ENCODE results near the gene CPOX.
A peak's percentile ranks its signal among the peaks of the same experiment; 100 is the strongest.

Gene CPOX

DNA sequence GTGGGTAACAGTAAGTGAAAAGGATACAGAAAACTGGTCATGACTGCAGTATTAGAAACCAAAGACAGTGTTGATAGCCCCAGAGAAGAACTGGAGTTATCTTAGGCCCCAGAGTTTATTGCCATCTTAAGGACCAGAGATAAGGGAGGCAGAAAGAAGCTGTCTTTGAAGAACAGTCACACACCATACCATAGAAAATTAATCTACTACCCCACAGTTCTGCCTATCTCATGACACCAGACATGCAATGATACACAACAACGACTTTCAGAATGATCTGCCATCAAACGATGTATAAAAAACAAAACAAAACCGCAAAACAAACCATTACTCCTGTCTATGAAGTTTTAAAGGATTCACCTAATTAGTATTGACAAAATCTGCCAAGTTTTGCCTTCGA, 9.6 kb downstream of the CPOX start:
- H3K4me3 ChIP-seq (ENCODE audit: low read length), result no peak overlapping the region
- DNase-seq (ENCODE audit: low read depth), result no peak
- no peak for TF ChIP-seq CTCF (IDR thresholded peaks at IDR 0.05; ENCODE audit: insufficient read depth, low read depth, low read length, missing control alignments)

- no peak for TF ChIP-seq CTCF (IDR thresholded peaks at IDR 0.05; ENCODE audit: insufficient read depth, low read depth, low read length, missing control alignments)
- H3K4me3 ChIP-seq (ENCODE audit: low read length), result no peak overlapping the region
- DNase-seq (ENCODE audit: low read depth), result no peak
Measured at GRCh38 chr3:98582042-98582441, 11.4 kb downstream of the CPOX start.

- no peak overlapping the region for H3K4me3 ChIP-seq (ENCODE audit: low read length)
- TF ChIP-seq CTCF (IDR thresholded peaks at IDR 0.05; ENCODE audit: insufficient read depth, low read depth, low read length, missing control alignments), result no peak
- no peak for DNase-seq (ENCODE audit: low read depth)
Measured at GRCh38 chr3:98581474-98581873, 11.9 kb downstream of the CPOX start.

- DNase-seq (ENCODE audit: low read depth), result no peak
- no peak for TF ChIP-seq CTCF (IDR thresholded peaks at IDR 0.05; ENCODE audit: insufficient read depth, low read depth, low read length, missing control alignments)
- H3K4me3 ChIP-seq (ENCODE audit: low read length), result no peak overlapping the region
Measured at GRCh38 chr3:98580401-98581386, 12.7 kb downstream of the CPOX start.

- TF ChIP-seq CTCF (IDR thresholded peaks at IDR 0.05; ENCODE audit: insufficient read depth, low read depth, low read length, missing control alignments), result no peak
- no peak overlapping the region for H3K4me3 ChIP-seq (ENCODE audit: low read length)
- DNase-seq (ENCODE audit: low read depth), result peak; percentile 77
Measured at GRCh38 chr3:98577178-98577895, 16.1 kb downstream of the CPOX start.

DNA sequence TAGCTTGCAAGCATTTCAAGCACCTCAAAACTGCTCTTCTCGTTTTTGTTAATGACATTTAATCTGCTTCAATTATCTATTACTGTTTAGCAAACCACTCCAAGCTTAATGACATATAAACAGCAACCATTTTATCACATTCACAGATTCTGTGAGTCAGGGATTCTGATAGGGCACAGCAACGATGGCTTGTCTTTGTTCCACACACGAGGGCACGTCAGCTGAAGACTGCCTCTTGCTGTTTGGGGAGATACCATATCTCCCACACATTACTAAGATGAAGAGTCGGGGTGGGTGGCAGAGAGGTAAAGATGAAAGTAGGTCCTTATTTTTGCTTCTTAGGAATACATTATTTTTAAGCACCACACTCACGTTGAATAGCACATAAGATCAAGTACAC, 19.3 kb downstream of the CPOX start:
- H3K4me3 ChIP-seq (ENCODE audit: low read length), result no peak overlapping the region
- TF ChIP-seq CTCF (IDR thresholded peaks at IDR 0.05; ENCODE audit: insufficient read depth, low read depth, low read length, missing control alignments), result no peak
- DNase-seq (ENCODE audit: low read depth), result no peak
